ENCODE data around the gene WNT2B. TPM values are rescaled to one million over a fixed set of nuclear protein-coding genes. Genes with fewer than 3 reads are reported as not detected.

The WNT2B gene
- total RNA-seq, 2 donors from 2014 or later = 0.51 to 0.57 TPM

GRCh38 chr1:112528076-112528475, 19.3 kb downstream of the WNT2B start:
- H3K27me3 Mint-ChIP-seq (ENCODE audit: insufficient read depth) = no peaks in the 10 kb centered on the region
- H3K4me1 Mint-ChIP-seq = peaks cover 41% of the 10 kb centered on the region
- H3K36me3 Mint-ChIP-seq (ENCODE audit: low read depth) = no peaks in the 10 kb centered on the region
- TF ChIP-seq CTCF (conservative IDR thresholded peaks at IDR 0.05) = no peak
- H3K4me3 Mint-ChIP-seq = no peak overlapping the region
- no peak overlapping the region for H3K4me3 ChIP-seq (ENCODE audit: low read length)
- peaks cover 3% of the 10 kb centered on the region for H3K4me1 ChIP-seq (ENCODE audit: control insufficient read depth, insufficient read depth, low read length)
- no peaks in the 10 kb centered on the region for H3K9me3 ChIP-seq (ENCODE audit: control insufficient read depth, low read length)
- no peak for DNase-seq
- H3K9me3 Mint-ChIP-seq = no peaks in the 10 kb centered on the region
- no peaks in the 10 kb centered on the region for H3K27me3 ChIP-seq (ENCODE audit: control insufficient read depth, insufficient read depth, low read length, poor library complexity, severe bottlenecking)
- H3K27ac Mint-ChIP-seq = no peak overlapping the region
- H3K27ac ChIP-seq (ENCODE audit: low read depth, low read length) = no peak overlapping the region
- no peak overlapping the region for H3K9ac ChIP-seq (ENCODE audit: extremely low read depth, low read length, poor library complexity, severe bottlenecking)
- H3K36me3 ChIP-seq (ENCODE audit: control insufficient read depth, insufficient read depth, low read length) = peaks cover 9% of the 10 kb centered on the region

GRCh38 chr1:112529301-112529700, 20.5 kb downstream of the WNT2B start:
- H3K27me3 ChIP-seq (ENCODE audit: control insufficient read depth, insufficient read depth, low read length, poor library complexity, severe bottlenecking) = no peaks in the 10 kb centered on the region
- peaks cover 9% of the 10 kb centered on the region for H3K36me3 ChIP-seq (ENCODE audit: control insufficient read depth, insufficient read depth, low read length)
- no peak overlapping the region for H3K9ac ChIP-seq (ENCODE audit: extremely low read depth, low read length, poor library complexity, severe bottlenecking)
- Mint-ChIP-seq H3K4me1 (peaks cover 29% of the 10 kb centered on the region), H3K4me3 (no peak overlapping the region), H3K27me3 (ENCODE audit: insufficient read depth) (no peaks in the 10 kb centered on the region), H3K36me3 (ENCODE audit: low read depth) (peaks cover 6% of the 10 kb centered on the region), H3K27ac (no peak overlapping the region), H3K9me3 (no peaks in the 10 kb centered on the region)
- H3K4me1 ChIP-seq (ENCODE audit: control insufficient read depth, insufficient read depth, low read length) = no peaks in the 10 kb centered on the region
- H3K4me3 ChIP-seq (ENCODE audit: low read length) = no peak overlapping the region
- no peak for TF ChIP-seq CTCF (conservative IDR thresholded peaks at IDR 0.05)
- no peaks in the 10 kb centered on the region for H3K9me3 ChIP-seq (ENCODE audit: control insufficient read depth, low read length)
- DNase-seq = no peak
- no peak overlapping the region for H3K27ac ChIP-seq (ENCODE audit: low read depth, low read length)

- no peaks in the 10 kb centered on the region for H3K9me3 ChIP-seq (ENCODE audit: control insufficient read depth, low read length)
- peaks cover under 1% of the 10 kb centered on the region for H3K36me3 ChIP-seq (ENCODE audit: control insufficient read depth, insufficient read depth, low read length)
- no peak overlapping the region for H3K27ac Mint-ChIP-seq
- peaks cover 6% of the 10 kb centered on the region for H3K36me3 Mint-ChIP-seq (ENCODE audit: low read depth)
- peaks cover 17% of the 10 kb centered on the region for H3K4me1 Mint-ChIP-seq
- DNase-seq = no peak
- H3K27ac ChIP-seq (ENCODE audit: low read depth, low read length) = no peak overlapping the region
- no peaks in the 10 kb centered on the region for H3K27me3 Mint-ChIP-seq (ENCODE audit: insufficient read depth)
- H3K9ac ChIP-seq (ENCODE audit: extremely low read depth, low read length, poor library complexity, severe bottlenecking) = no peak overlapping the region
- H3K4me3 Mint-ChIP-seq = no peak overlapping the region
- H3K9me3 Mint-ChIP-seq = no peaks in the 10 kb centered on the region
- no peak for TF ChIP-seq CTCF (conservative IDR thresholded peaks at IDR 0.05)
- H3K27me3 ChIP-seq (ENCODE audit: control insufficient read depth, insufficient read depth, low read length, poor library complexity, severe bottlenecking) = no peaks in the 10 kb centered on the region
- no peak overlapping the region for H3K4me3 ChIP-seq (ENCODE audit: low read length)
- no peaks in the 10 kb centered on the region for H3K4me1 ChIP-seq (ENCODE audit: control insufficient read depth, insufficient read depth, low read length)
Observed at GRCh38 chr1:112530832-112531231, 22.1 kb downstream of the WNT2B start.
